ENCODE results near the gene AFAP1L2.

AFAP1L2 gene

GRCh38 chr10:114319406-114320248 is 84.7 kb downstream of the AFAP1L2 start:
- TF ChIP-seq, protein P1, sequence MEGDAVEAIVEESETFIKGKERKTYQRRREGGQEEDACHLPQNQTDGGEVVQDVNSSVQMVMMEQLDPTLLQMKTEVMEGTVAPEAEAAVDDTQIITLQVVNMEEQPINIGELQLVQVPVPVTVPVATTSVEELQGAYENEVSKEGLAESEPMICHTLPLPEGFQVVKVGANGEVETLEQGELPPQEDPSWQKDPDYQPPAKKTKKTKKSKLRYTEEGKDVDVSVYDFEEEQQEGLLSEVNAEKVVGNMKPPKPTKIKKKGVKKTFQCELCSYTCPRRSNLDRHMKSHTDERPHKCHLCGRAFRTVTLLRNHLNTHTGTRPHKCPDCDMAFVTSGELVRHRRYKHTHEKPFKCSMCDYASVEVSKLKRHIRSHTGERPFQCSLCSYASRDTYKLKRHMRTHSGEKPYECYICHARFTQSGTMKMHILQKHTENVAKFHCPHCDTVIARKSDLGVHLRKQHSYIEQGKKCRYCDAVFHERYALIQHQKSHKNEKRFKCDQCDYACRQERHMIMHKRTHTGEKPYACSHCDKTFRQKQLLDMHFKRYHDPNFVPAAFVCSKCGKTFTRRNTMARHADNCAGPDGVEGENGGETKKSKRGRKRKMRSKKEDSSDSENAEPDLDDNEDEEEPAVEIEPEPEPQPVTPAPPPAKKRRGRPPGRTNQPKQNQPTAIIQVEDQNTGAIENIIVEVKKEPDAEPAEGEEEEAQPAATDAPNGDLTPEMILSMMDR (conservative IDR thresholded peaks at IDR 0.05; ENCODE audit: low read length), result no peak
- no peak for DNase-seq (ENCODE audit: low read depth)
- no peak overlapping the region for H3K4me3 ChIP-seq (ENCODE audit: low read length)

- TF ChIP-seq, protein P1 (conservative IDR thresholded peaks at IDR 0.05; ENCODE audit: low read length), result no peak
- no peak for DNase-seq (ENCODE audit: low read depth)
- H3K4me3 ChIP-seq (ENCODE audit: low read length), result no peak overlapping the region
Observed at GRCh38 chr10:114316744-114317143, 87.6 kb downstream of the AFAP1L2 start.

- DNase-seq (ENCODE audit: low read depth), result no peak
- no peak overlapping the region for H3K4me3 ChIP-seq (ENCODE audit: low read length)
- TF ChIP-seq, protein P1 (conservative IDR thresholded peaks at IDR 0.05; ENCODE audit: low read length), result no peak
Observed at GRCh38 chr10:114315566-114316420, 88.5 kb downstream of the AFAP1L2 start.

DNA sequence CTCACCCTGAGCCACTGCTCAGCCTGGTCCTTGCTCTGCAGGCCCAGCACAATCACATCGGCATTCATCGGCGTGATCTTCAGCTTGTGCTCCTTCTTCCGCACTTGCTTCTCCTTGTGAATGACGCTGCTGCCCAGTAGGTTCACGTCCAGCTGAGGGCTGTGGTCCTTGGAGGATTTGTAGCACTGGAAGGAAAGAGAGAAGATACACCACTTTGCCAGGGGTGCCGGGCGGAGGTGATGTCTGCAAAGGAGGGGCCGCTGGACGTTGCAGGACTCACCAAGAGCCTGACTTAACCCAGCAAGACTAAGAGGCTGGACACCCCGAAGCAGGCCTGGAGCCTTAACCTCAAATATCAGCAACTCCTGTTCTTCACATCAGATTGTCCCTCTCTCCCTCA is 90.4 kb downstream of the AFAP1L2 start:
- DNase-seq (ENCODE audit: low read depth), result no peak
- no peak overlapping the region for H3K4me3 ChIP-seq (ENCODE audit: low read length)
- TF ChIP-seq, protein P1 (conservative IDR thresholded peaks at IDR 0.05; ENCODE audit: low read length), result no peak

DNA sequence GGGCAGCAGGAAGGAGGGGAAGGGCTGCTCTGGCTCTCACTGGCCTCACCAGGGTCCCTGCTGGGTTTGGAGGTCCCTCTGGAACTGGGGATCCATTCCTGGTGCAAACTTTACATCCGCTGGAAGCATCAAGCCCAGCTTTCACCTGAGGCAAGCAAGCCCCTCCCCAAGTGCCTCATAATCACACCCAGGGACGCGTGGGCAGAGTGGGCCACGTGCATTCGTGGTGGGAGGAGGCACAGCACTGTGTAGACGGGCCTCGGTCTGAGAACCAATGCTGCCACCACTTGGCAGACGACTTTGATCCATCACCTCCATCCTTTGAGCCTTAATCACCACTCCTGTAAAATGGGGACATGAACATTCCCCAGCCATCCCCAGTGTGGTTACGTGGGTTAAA is 91.2 kb downstream of the AFAP1L2 start:
- no peak for DNase-seq (ENCODE audit: low read depth)
- H3K4me3 ChIP-seq (ENCODE audit: low read length), result no peak overlapping the region
- TF ChIP-seq, protein P1 (conservative IDR thresholded peaks at IDR 0.05; ENCODE audit: low read length), result no peak

- H3K4me3 ChIP-seq (ENCODE audit: low read length), result no peak overlapping the region
- TF ChIP-seq, protein P1 (conservative IDR thresholded peaks at IDR 0.05; ENCODE audit: low read length), result no peak
Observed at GRCh38 chr10:114311496-114312209, 92.6 kb downstream of the AFAP1L2 start.

More at GRCh38 chr10:114311496-114312209, 92.6 kb downstream of the AFAP1L2 start:
- no peak for DNase-seq (ENCODE audit: low read depth)

Measured in AG10803 (cell line).